Caco-2 (cell line): ENCODE data around the gene NUP153. TPM values are rescaled to one million over a fixed set of nuclear protein-coding genes. Genes with fewer than 3 reads are reported as not detected.
"Not testable (repeated sequence)": the region's sequence is repeated elsewhere in the genome, so short reads cannot be mapped to it uniquely, and the experiment has no call there.

ENCODE experiments used
- BruUV-seq: library from RNA; stranded (reverse); fragments of 400-500 nt; replicated peaks from 2 replicates; lab custom pipeline; 2021; lab: Mats Ljungman, UMichigan
- CTCF ChIA-PET: fragments of 300-600 bp; sonication (Branson Sonifier 250); formaldehyde crosslinking; loops from one replicate; lab custom pipeline; 2022; ENCODE audit warnings: antibody characterized with exemption; lab: Charles Lee
- POLR2A ChIA-PET: fragments of 300-600 bp; sonication (Branson Sonifier 250); formaldehyde crosslinking; loops from one replicate; lab custom pipeline; 2022; ENCODE audit warnings: antibody characterized with exemption; lab: Charles Lee
- DNase-seq, 2 experiments: peaks; one replicate each; pipeline versions ENCODE4 v3.0.0 to v3.0.0-alpha.2; 2020 to 2022
- H3K27me3 ChIP-seq: replicated peaks from 2 replicates; pipeline ENCODE4 v1.6.0; 2011; ENCODE audit warnings: low read length; ENCODE audit not compliant: control insufficient read depth, insufficient read depth
- H3K36me3 ChIP-seq: 2 replicates; pipeline ENCODE4 v1.5.1; 2011; ENCODE audit warnings: low read length; ENCODE audit not compliant: control insufficient read depth, insufficient read depth
- H3K4me1 ChIP-seq: fragments of 250-450 bp; sonication (Bioruptor Pico); 2 replicates; pipeline ENCODE4 v1.5.1; 2020; ENCODE audit warnings: mild to moderate bottlenecking
- H3K4me3 ChIP-seq: 2 replicates; pipeline ENCODE4 v1.5.1; 2011; ENCODE audit warnings: low read depth, mild to moderate bottlenecking, control low read depth, low read length
- H3K9me3 ChIP-seq: fragments of 250-450 bp; sonication (Bioruptor Pico); 2 replicates; pipeline ENCODE4 v1.5.1; 2020; ENCODE audit warnings: mild to moderate bottlenecking, moderate library complexity
- H3K27ac Mint-ChIP-seq: one replicate; pipeline ENCODE4 v1.8.0; 2022; ENCODE audit warnings: mixed read lengths; ENCODE audit not compliant: unreplicated experiment
- H3K27me3 Mint-ChIP-seq: one replicate; pipeline ENCODE4 v1.8.0; 2022; ENCODE audit warnings: mixed read lengths; ENCODE audit not compliant: insufficient read depth, unreplicated experiment
- H3K36me3 Mint-ChIP-seq: one replicate; pipeline ENCODE4 v1.8.0; 2022; ENCODE audit warnings: mild to moderate bottlenecking, mixed read lengths; ENCODE audit not compliant: insufficient read depth, unreplicated experiment
- H3K4me1 Mint-ChIP-seq: one replicate; pipeline ENCODE4 v1.8.0; 2022; ENCODE audit warnings: low read depth, mixed read lengths; ENCODE audit not compliant: unreplicated experiment
- H3K4me3 Mint-ChIP-seq: one replicate; pipeline ENCODE4 v1.8.0; 2022; ENCODE audit warnings: mild to moderate bottlenecking, moderate library complexity, mixed read lengths; ENCODE audit not compliant: unreplicated experiment
- H3K9me3 Mint-ChIP-seq: one replicate; pipeline ENCODE4 v1.8.0; 2022; ENCODE audit warnings: mixed read lengths; ENCODE audit not compliant: unreplicated experiment
- CTCF ChIP-seq, 2 experiments: fragments of 200-600 bp in 1 of 2; IDR thresholded peaks; 1 replicate in 1 of 2; 2 replicates in 1 of 2; pipeline versions ENCODE4 v1.5.1 to v1.8.0; 2011 to 2022; ENCODE audit warnings: antibody characterized with exemption in 1 of 2, control low read depth in 1 of 2, inconsistent platforms in 1 of 2, low read depth in 1 of 2, low read length in 1 of 2, mild to moderate bottlenecking in 1 of 2, moderate library complexity in 1 of 2; ENCODE audit not compliant: insufficient read depth in 1 of 2, severe bottlenecking in 1 of 2, unreplicated experiment in 1 of 2
- intact Hi-C: fragments of 100-400 bp; cut with micrococcal nuclease; formaldehyde crosslinking; loops from one replicate; pipeline ENCODE4 v1.10.0; 2022; ENCODE audit not compliant: unreplicated experiment
- total RNA-seq: library from RNA; stranded (reverse); gene quantifications from 2 replicates; pipeline ENCODE4 v1.2.3, GENCODE V29; 2022

The NUP153 gene
- total RNA-seq, 1 experiment from 2014 or later: 53.9 TPM

- CTCF ChIA-PET: no interaction called here
- Mint-ChIP-seq H3K27me3 (no peaks in the 10 kb centered on the region), H3K4me1 (peaks cover 12% of the 10 kb centered on the region), H3K9me3 (no peaks in the 10 kb centered on the region), H3K36me3 (peaks cover 7% of the 10 kb centered on the region), H3K4me3 (no peak overlapping the region), H3K27ac (no peak overlapping the region)
- BruUV-seq: no TSS peak
- intact Hi-C loops: loop anchor here (10.0 kb wide), 2 partner anchors 111 to 539 kb away; partner anchors contain the start of gene NHLRC1
- H3K4me1 ChIP-seq: no peaks in the 10 kb centered on the region
- no peak overlapping the region for H3K4me3 ChIP-seq
- no peaks in the 10 kb centered on the region for H3K27me3 ChIP-seq
- H3K36me3 ChIP-seq: no peaks in the 10 kb centered on the region
- peak; percentile 40 to 56 for DNase-seq
- no peaks in the 10 kb centered on the region for H3K9me3 ChIP-seq
- TF ChIP-seq CTCF (IDR thresholded peaks at IDR 0.05; ENCODE audit: insufficient read depth in 1 of 2, low read depth in 1 of 2, low read length in 1 of 2, severe bottlenecking in 1 of 2, unreplicated experiment in 1 of 2): peak in 1 of 2 experiments; percentile 19
- POLR2A ChIA-PET: no interaction called here
Measured at GRCh38 chr6:17585766-17586490, 120.8 kb downstream of the NUP153 start.

GRCh38 chr6:17584241-17584803 lies 122.4 kb downstream of the NUP153 start:
- CTCF ChIA-PET: interaction anchor here (0.5 to 1.6 kb wide), 14 partner anchors 11 to 850 kb away, joined by 3 to 12 read pairs (median 4); partner anchors contain the start of genes FAM8A1 and NHLRC1
- DNase-seq: peak in 1 of 2 experiments; percentile 54
- intact Hi-C loops: loop anchor here (1.0 to 10.0 kb wide), 6 partner anchors 110 to 540 kb away; partner anchors contain the start of genes NHLRC1 and RBM24
- POLR2A ChIA-PET: no interaction called here
- Histone ChIP-seq H3K4me3 (no peak overlapping the region), H3K4me1 (no peaks in the 10 kb centered on the region), H3K27me3 (no peaks in the 10 kb centered on the region), H3K9me3 (no peaks in the 10 kb centered on the region), H3K36me3 (no peaks in the 10 kb centered on the region)
- Mint-ChIP-seq H3K9me3 (no peaks in the 10 kb centered on the region), H3K36me3 (peaks cover 14% of the 10 kb centered on the region), H3K4me3 (no peak overlapping the region), H3K27me3 (no peaks in the 10 kb centered on the region), H3K4me1 (peaks cover 12% of the 10 kb centered on the region), H3K27ac (no peak overlapping the region)
- TF ChIP-seq CTCF (IDR thresholded peaks at IDR 0.05; ENCODE audit: insufficient read depth in 1 of 2, low read depth in 1 of 2, low read length in 1 of 2, severe bottlenecking in 1 of 2, unreplicated experiment in 1 of 2): peak; percentile 62 to 87
- BruUV-seq: no TSS peak

- TF ChIP-seq CTCF (IDR thresholded peaks at IDR 0.05; ENCODE audit: insufficient read depth in 1 of 2, low read depth in 1 of 2, low read length in 1 of 2, severe bottlenecking in 1 of 2, unreplicated experiment in 1 of 2): no peak
- no peak for DNase-seq
- no TSS peak for BruUV-seq
- peaks cover 10% of the 10 kb centered on the region for H3K36me3 Mint-ChIP-seq
- H3K9me3 Mint-ChIP-seq: no peaks in the 10 kb centered on the region
- peaks cover 12% of the 10 kb centered on the region for H3K4me1 Mint-ChIP-seq
- ChIA-PET POLR2A (no interaction called here), CTCF (interaction anchor here (0.5 to 1.6 kb wide), 14 partner anchors 10 to 851 kb away, joined by 3 to 12 read pairs (median 4); partner anchors contain the start of genes FAM8A1 and NHLRC1)
- Histone ChIP-seq H3K36me3 (no peaks in the 10 kb centered on the region), H3K9me3 (no peaks in the 10 kb centered on the region), H3K4me1 (no peaks in the 10 kb centered on the region), H3K27me3 (no peaks in the 10 kb centered on the region), H3K4me3 (no peak overlapping the region)
- H3K27ac Mint-ChIP-seq: no peak overlapping the region
- no peak overlapping the region for H3K4me3 Mint-ChIP-seq
- H3K27me3 Mint-ChIP-seq: no peaks in the 10 kb centered on the region
- intact Hi-C loops: loop anchor here (1.0 to 10.0 kb wide), 6 partner anchors 109 to 541 kb away; partner anchors contain the start of genes NHLRC1 and RBM24
Measured at GRCh38 chr6:17583811-17584210, 122.9 kb downstream of the NUP153 start.

GRCh38 chr6:17581282-17581681 lies 125.4 kb downstream of the NUP153 start:
- CTCF ChIA-PET: interaction anchor here (0.5 to 1.4 kb wide), 2 partner anchors 8 to 19 kb away, joined by 3 to 5 read pairs; partner anchors contain the start of gene FAM8A1
- H3K4me1 Mint-ChIP-seq, H3K27me3 ChIP-seq, H3K4me3 ChIP-seq, POLR2A ChIA-PET, H3K9me3 ChIP-seq, H3K36me3 Mint-ChIP-seq, H3K36me3 ChIP-seq, H3K4me1 ChIP-seq, BruUV-seq, H3K27me3 Mint-ChIP-seq: not testable (repeated sequence)
- Mint-ChIP-seq H3K27ac (peak overlapping the region; percentile 91), H3K4me3 (peak overlapping the region; percentile 89), H3K9me3 (peaks cover 20% of the 10 kb centered on the region)
- peak; percentile 50 to 71 for DNase-seq
- intact Hi-C loops: loop anchor here (2.0 to 10.0 kb wide), 4 partner anchors 106 to 544 kb away; partner anchors contain the start of gene NHLRC1
